Measurements from ENCODE around the gene ATP11C.
"Not testable (repeated sequence)": the region's sequence is repeated elsewhere in the genome, so short reads cannot be mapped to it uniquely, and the experiment has no call there.

The ATP11C gene

DNA sequence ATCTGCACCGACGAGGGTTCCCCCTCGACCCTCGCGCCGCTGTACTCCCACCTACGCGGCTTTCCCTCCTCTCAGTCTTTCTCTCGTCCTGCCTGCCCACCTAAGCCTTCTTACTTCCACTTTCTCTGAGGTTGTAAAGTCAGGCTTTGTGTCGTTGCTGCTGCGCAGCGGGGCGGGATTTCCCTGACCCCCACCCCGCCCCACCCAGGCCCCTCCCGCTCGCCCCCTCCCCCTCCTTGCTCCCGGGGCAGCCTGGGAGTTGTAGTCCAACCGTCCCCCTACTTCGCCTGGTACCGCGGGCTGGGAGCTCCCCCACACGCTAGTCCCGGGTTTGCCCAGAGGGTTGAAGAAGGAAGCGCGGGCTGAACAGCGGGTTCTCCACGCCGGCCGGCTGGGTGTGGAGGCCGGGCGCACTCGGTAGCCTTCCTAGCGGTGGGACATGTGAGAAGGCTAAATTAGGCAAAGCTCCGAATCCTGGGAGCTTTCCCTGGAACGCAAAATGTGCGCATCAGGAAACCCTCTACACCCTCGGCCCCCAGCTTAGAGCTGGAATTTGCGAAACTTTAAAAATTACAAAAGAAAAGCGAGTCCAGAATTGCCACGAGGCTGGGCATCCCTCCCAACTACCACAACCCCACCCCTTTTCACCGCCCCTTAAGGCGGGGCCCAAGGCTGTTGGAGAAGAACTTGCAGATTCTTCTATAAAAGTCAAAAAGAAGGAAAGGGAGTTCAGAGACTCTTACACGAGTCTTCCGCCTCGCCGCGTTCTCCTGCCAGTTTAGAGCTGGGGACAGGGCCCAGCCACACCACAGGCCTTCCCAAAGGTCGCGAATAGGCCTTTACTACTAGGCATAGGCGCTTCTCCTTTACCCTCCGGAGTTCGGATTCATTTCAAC, at the start of gene ATP11C:
ATP11C (minus strand) TSS at position 153 of the 896 bp plus-strand sequence. CDS start 1,011 bp downstream, outside the sequence.
- peak; percentile 60 for DNase-seq

GRCh38 chrX:139974471-139974870, 41.6 kb upstream of the ATP11C start:
- no peak for DNase-seq

DNA sequence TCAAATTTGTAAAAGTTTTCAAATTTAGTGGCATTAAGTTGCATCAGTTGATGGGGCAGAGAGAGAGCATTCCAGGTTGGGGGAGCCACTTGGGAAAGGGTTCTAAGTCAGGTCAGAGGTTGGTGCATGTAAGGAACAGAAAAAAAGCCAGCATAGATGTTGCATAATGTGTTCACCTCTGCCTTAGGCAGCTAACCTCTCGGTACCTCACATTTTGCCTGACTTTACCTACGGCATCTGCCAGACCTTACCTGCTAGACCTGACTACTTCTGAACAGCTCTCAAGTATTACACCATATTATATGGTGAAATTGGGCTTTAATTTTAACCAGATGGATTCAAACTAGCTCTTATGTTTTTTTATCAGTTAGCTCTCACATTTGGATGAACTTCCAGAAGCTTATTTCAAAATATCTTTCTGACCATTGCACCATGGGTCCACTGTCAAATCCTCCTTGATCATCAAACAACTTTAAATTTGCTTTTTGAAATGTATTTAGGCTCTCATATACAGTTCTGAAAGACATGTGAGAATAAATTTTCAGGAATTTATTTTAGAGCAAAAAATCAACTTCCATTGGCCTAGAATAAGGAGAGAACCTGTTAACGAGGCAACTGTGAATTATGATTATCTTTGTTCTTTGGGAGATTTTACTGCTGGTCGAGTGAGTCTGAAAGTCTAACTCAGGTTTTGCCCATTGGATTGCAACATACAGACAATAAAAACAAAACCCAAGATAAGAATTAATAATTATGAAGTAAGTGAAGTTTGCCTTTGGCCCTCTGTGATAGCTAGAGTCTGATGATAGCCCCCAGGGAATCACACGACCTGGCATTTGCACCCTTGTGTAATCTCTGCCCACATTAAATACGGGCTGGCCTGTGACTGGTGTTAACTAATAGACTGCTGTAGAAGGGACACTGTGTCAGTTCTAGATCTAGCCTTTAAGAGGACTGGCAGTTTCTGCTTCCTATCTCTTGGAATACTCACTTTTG, 40.1 kb upstream of the ATP11C start:
- DNase-seq, result no peak

DNA sequence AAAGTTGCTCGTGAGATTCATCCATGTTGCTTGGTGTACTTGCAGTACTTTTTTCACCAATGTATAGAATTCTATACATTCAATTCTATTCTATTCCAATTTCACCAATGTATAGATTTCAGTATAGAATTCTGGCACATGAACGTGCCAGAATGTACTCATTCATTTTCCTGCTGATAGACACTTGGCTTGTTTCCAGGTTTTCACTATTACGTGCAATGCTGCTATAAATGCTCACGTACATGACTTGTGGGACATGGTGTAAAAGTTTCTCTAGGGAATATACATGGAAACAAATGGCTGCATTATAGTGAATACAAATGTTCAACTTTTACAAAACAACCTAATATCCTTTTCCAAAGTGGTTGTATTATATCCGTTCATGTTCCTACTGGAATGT, 39.3 kb upstream of the ATP11C start:
- DNase-seq, result no peak

GRCh38 chrX:139971394-139971749, 38.5 kb upstream of the ATP11C start:
- DNase-seq, result no peak

- no peak for DNase-seq
Measured at GRCh38 chrX:139969286-139969685, 36.4 kb upstream of the ATP11C start.

- no peak for DNase-seq
Measured at GRCh38 chrX:139967750-139968149, 34.9 kb upstream of the ATP11C start.

DNA sequence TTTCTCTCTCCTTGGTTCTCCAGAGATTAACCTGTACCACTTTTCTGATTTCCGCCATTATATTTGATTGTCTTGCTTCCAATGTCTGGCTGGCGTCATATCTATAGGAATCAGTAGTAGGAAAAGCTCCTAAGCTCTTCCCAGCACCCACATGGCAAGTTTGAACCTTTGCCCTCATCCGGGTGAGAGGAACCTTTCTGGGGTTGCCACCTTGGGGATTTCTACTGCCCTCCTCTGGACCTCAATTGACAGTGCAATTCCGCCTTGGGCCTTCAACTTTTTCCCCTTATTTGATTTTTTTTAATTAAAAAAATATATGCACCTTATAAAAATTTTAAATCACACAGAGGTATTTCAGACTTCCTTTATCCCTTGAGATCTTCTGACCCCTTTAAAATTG, 34.4 kb upstream of the ATP11C start:
- DNase-seq, result no peak

DNA sequence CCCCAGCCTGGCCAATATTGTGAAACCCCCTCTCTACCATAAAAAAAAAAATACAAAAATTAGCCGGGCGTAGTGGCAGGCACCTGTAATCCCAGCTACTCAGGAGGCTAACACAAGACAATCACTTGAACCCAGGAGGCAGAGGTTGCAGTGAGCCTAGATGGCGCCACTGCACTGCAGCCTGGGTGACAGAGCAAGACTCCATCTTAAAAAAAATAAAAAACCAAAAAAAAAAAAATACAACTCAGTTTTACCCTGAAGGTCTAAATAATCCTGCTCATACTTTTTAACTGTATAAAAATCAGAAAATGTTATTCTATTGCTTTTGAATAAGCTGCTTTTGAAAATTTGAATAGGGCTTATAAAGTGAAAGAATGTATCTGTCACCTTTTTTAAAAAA, 33.3 kb upstream of the ATP11C start:
- DNase-seq, result not testable (repeated sequence)

DNA sequence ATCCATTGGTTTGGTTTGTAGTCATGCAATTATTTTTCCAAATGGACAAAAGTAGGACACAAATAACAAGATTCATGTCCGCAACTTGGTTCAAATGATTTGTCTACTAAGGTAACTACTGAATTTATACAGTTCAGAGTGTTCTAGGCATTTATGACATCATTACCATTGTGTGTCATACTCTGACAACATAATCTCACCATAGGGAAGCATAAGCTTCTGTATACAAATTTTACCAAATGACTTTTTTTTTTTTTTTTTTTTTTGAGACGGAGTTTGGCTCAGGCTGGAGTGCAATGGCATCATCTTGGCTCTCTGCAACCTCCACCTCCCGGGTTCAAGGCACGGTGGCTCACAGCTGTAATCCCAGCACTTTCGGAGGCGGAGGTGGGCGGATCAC, 32.6 kb upstream of the ATP11C start, which contains the start of gene CXorf66:
CXorf66 (minus strand) TSS at position 101 of the 400 bp plus-strand sequence; CDS start at position 76, 25 bp downstream.
- DNase-seq, result no peak

DNA sequence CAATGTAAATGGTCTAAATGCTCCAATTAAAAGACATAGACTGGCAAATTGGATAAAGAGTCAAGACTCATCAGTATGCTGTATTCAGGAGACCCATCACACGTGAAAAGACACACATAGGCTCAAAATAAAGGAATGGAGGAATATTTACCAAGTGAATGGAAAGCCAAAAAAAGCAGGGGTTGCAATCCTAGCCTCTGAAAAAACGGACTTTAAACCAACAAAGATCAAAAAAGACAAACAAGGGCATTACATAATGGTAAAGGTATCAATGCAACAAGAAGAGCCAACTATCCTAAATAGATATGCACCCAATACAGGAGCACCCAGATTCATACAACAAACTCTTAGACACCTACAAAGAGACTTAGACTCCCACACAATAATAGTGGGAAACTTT, 28.2 kb upstream of the ATP11C start:
- DNase-seq, result not testable (repeated sequence)

DNA sequence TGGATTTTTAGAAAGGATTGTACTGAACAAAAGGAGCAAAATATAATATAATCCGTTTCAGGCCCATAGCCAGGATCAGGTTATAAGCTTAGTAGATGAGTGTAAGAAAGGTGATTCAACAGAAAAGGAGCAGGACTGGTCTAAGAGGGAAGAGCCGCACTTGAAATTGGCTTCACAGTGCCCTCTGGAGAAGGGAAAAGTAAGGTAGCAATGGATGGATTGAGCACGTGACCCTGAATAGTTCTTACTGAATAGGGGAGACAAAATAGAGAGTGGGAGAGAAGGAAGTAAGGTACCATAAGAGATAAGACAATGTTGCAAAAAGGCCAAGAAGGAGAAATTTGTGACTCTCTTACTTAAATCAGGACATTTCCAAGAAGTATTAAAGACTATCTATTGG, 16.9 kb upstream of the ATP11C start:
- DNase-seq, result no peak

DNA sequence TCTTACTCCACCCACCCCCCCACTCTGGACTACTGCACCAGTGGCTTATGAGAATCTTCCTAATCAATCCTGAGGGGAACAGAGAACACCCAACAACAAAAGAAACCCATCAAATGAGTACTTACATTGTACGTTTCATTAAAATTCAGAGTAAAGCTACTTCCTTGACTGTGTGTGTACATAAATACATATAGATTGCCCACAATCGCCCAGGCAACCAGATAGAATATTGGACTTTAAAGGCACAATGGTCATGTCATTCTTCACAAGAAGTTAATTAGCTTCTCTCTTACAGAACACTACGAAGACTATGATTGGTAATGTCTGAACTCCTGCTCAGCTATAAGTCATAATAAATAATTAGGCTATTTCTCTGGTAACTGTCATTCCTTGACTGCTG, 12.2 kb upstream of the ATP11C start:
- no peak for DNase-seq

GRCh38 chrX:139936259-139936658, 3.4 kb upstream of the ATP11C start:
- no peak for DNase-seq

DNA sequence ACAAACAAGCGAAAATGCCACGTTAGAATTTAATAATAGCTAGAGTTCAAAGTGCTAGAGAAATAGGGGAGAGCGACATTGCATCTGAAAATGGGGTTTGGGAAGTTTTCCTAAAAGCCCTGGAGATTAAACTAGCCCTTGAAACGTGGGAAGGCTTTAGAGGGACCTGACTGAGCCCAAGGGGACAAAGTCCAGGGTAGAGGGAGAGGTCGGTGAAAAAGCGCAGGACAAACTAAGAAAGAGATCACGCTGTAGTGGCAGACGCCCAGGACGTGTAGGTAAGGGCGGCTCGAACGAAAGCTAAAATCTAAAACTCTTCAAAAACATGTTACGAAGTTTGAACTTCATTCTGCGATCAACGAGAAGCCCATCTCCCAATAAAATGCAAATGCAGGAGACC, 1.1 kb upstream of the ATP11C start:
- no peak for DNase-seq

DNA sequence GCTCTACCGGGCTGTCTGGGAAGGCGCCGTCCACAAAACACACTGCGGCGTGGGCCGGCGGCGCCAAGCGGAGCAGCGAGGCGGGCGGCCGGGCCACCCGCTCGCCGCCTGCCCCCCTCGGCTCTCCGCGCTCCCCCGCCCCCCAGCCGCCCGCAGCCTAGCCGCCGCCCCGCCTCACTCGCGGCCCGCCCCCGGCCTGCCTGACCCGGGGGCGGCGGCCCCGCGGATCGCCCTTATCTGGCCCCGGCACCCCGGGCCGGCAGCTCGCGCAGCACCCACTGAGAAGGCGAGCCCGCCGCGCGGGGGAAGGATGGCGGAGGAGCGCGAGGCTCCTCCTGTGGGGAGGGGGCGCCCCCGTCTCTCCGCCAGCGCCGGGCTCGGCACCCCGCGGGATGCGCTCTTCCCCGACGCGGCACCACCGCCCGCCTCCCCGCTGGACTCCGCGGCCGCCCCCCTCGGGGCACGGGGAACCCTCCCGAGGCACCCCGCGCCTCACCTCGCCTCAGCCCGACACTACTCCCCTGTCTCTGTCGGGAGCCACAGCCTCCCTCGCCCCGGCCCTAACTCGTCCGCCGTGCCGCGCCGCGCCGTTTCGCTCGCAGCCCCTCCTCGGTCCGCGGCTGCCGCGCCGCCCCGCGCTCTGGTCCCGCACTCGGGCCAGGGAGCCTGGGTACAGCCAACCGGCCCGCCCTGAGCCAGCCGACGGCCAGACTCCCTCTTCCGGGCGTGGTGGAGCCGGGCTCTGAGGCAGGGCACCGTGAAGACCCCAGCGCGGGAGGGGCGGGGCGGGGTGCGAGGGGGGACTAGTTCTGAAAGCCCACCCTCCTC, 566 bp downstream of the ATP11C start:
- no peak for DNase-seq

DNA sequence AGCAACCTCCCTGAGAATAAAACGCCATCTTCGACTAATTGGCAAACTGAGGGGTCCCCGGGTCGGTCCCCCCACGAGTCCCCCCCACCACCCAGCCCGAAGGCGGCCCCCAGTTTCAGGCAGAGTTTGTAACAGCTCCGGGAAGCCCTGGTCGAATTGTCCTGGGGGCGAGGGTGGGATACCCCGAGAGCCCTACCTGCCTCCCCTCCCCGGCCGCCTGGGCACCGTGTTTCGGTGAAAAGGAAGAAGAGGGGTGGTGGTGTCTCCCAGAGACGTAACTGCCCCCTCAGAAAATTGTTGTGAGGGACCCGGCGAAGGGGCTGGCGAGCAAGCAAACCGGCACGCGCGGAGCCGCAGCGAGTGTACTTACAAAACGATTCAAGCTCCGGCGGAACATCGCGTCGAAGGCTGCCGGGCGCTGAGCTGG, 1.2 kb downstream of the ATP11C start:
- no peak for DNase-seq

DNA sequence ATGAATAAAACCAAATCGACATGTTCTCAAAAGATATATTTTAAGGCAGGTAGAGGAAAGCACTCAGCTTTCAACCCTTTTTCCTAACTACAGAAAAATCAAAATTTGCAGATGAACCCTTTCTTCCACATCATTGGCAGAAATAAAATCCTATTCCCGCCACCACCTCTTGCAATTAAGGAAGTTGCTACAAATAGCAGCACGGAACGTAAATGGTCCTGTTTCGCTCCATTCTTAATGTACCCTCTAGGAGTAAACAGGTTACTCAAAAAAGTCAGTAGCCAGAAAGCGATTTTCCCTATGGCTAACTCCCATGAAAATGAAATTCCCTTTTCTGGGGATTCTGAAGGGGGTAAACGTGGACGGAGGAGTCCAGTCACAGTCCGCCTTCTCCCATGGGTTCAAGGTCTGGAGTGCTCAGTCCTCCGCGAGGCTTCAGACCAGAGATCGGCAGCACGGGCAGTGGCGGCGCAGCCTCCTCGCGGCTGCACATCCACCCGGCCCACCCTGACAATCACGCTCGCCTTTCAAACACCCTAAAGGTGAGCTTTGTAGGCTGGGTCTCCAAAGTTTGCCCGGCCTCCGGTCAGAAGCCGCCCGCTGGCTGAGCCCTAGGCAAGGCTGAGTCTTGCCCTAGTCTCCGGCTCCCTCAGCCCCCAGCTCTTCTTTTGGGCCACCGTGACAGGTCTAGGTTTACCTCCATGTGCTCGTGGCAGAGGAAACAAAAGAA, 1.8 kb downstream of the ATP11C start:
- DNase-seq, result no peak

- DNase-seq, result no peak
Measured at GRCh38 chrX:139930401-139930800, 2.5 kb downstream of the ATP11C start.

DNA sequence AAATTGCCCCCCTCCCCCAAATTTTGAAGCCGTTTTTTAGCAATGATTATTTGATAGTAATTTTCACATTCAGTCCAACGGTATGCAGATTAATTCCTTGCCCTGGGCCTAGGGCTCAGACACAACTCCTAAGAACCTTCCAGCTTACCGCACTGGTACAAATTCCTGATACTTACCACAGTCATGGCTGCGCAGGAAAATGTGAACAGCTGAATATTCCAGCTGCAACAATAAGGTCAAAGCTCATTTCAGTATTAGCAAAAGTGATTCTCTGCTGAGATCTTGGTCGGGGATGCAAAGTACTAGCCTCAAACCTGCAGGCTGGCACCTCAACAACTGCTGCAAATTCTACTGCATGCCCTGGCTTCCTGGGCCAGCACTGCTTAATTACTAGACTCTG, 3.0 kb downstream of the ATP11C start:
- no peak for DNase-seq

DNA sequence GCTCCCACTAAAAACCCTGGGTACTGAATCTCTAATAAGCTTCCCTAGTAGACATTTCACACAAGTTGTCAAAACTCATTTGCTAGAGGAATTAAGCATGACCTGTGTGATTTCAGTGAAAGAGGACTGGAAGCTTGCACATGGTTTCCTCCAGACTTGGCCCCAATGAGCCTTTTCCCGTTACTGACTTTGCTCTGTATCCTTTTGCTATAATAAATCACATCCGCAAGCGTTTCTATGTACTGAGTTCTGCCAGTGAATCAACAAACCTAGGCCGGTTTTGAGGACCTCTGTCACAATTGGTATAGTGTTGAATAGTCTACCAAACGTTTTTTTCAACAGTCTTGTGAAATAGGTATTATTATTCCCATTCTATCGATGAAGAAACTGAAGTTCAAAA, 8.2 kb downstream of the ATP11C start:
- no peak for DNase-seq
